Fibroblast of pulmonary artery (primary cell): ENCODE measurements around the gene OSBPL1A.

Experiments used
- DNase-seq: peaks from one replicate; pipeline ENCODE4 v3.0.0-alpha.2; 2010; ENCODE audit warnings: low read depth
- H3K4me3 ChIP-seq: replicated peaks from 2 replicates; pipeline ENCODE4 v1.5.1; 2011; ENCODE audit warnings: low read depth, mild to moderate bottlenecking, control low read depth, low read length, moderate library complexity
- TF ChIP-seq, protein P1 (sequence below): IDR thresholded peaks from 2 replicates; pipeline ENCODE4 v1.5.1; 2011; ENCODE audit warnings: mild to moderate bottlenecking, control low read depth, low read length, inconsistent platforms; ENCODE audit errors: missing control alignments

The OSBPL1A gene

DNA sequence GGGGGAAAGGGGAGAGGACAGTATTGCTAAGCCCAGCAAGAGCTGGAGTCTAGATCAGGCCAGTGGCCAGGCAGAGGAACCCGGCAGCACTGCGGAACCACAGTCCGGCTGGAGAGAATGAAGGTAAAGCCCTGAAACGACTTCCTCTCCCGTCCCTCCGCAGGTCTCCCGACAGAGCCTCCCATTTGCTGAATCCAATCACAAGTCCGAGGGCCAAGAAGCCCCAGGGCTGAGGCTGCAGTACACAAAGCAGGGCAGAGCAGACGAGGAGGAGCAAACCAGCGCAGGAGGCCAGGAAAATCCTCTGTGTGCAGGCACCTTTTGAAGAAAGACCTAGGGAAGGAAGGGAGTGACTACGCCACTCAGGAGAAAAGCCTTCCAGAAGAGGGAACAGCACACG, 104.4 kb downstream of the OSBPL1A start:
- no peak overlapping the region for H3K4me3 ChIP-seq
- TF ChIP-seq, protein P1, sequence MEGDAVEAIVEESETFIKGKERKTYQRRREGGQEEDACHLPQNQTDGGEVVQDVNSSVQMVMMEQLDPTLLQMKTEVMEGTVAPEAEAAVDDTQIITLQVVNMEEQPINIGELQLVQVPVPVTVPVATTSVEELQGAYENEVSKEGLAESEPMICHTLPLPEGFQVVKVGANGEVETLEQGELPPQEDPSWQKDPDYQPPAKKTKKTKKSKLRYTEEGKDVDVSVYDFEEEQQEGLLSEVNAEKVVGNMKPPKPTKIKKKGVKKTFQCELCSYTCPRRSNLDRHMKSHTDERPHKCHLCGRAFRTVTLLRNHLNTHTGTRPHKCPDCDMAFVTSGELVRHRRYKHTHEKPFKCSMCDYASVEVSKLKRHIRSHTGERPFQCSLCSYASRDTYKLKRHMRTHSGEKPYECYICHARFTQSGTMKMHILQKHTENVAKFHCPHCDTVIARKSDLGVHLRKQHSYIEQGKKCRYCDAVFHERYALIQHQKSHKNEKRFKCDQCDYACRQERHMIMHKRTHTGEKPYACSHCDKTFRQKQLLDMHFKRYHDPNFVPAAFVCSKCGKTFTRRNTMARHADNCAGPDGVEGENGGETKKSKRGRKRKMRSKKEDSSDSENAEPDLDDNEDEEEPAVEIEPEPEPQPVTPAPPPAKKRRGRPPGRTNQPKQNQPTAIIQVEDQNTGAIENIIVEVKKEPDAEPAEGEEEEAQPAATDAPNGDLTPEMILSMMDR = no peak
- DNase-seq = no peak

DNA sequence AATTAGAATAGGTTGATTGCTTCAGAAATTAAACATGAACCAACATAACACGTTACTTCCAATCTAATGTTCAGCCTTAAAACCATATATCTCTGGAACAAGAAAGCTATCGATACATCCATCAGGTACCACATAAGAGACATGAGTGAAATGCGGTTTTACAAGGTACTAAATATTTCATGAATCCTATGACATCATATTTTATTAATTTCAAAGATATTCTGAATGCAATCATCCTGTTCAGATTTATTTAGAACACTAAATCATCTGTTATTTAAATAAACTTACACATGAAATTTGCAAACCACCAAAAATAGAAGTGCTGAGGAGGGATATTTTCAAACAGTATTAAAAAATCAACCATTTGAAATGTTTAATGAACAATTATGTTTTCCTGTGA, 119.0 kb downstream of the OSBPL1A start:
- TF ChIP-seq, protein P1 = no peak
- DNase-seq = no peak
- H3K4me3 ChIP-seq = no peak overlapping the region

DNA sequence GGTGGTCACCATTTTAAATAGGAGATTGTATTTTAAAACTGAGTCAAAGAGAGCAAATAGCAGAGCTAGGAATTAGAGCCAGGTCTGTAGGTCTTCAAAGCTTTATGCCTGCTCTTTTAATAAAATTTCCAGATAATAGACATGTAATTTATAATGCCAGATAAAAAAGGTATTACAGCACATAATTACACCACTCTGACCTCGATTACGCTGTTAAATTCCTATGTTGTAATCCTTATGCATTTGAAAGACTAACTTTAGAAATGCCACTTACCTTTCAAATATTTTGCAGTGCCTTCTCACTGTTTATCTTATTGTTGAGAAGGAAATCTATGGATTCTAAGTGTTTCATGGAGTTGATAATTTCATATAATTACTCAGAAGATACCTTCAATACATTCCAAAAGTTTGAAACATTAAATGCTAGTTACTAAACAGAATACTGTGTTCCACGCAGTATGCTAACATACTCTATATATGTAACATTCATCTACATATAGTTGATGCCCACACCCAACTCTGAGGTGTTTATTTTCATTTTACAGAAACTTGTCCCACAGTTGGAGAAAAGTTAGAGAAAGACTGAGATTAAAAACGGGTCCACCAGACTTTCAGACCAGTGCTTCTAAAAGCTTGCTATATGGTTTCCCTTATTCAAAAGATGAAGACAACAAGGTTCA, 120.0 kb downstream of the OSBPL1A start:
- H3K4me3 ChIP-seq = no peak overlapping the region
- no peak for DNase-seq
- TF ChIP-seq, protein P1 = no peak

DNA sequence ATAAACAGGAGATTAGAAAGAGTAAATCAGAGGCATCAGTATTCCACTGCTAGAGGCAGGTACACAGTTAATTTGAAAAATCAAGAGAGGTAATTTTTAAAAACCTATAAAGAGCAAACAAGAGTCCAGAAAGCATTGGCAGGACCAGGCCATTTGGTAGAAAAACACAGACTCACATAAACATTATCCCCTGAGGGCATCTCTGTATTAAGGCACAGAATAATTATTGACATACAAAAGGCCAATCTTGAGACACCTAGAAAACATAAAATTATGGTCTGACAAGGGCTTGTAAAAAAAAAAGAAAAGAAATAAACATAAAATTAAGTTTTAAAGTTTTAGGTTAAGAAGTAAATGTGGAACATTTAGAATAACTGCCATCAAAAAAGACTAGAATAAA, 120.6 kb downstream of the OSBPL1A start:
- TF ChIP-seq, protein P1 = no peak
- DNase-seq = no peak
- H3K4me3 ChIP-seq = no peak overlapping the region

DNA sequence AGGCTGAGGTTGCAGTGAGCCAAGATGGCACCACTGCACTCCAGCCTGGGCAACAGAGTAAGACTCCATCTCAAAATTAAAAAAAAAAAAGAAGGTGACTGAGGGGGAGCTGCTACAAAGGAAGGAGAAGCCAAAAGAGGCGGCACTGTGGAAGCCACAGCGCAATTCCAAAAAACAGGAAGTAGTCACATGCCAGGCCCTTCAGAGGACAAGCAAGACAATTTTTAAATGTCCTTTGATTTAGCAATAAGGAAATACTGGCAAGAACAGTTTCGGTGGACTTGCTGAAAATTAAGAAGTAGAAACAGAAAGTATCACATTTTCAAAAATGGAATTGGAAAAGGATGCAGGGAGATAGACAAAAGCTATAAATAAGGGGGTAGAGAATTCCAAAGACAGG, 122.8 kb downstream of the OSBPL1A start:
- TF ChIP-seq, protein P1 = no peak
- DNase-seq = no peak
- no peak overlapping the region for H3K4me3 ChIP-seq

DNA sequence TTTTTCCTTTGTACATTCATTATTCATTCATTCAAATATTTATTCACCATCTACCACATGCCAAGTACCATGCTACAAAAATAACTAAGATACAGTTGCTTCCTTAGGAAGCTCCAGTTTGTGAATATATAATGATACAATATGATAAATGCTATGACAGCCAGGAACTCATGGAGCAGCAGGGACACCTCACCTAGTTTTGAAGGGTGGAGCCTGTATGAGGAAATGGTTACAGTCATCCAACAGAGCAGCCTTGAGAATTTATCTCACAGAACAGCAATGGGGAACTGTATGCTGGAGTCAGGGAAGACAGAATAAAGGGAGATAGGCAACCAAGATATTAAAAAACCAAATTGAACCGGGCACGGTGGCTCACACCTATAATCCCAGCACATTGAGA, 124.0 kb downstream of the OSBPL1A start:
- H3K4me3 ChIP-seq = no peak overlapping the region
- TF ChIP-seq, protein P1 = no peak
- DNase-seq = no peak

DNA sequence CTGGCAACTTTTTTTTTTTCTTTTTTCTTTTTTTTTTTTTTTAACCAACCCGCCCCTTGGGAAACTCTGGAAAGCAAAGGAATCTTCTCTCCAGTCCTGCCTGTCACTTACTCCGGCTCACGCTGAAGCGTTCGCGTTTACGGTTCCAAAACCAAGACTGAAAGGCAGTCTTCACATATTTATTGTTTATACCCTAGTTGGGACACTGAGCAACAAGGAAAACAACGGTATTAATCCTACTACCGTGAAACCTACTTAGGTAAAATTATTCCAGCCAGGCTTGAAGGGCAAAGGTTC, 125.4 kb downstream of the OSBPL1A start:
- peak overlapping the region; percentile 74 for H3K4me3 ChIP-seq
- DNase-seq = no peak
- TF ChIP-seq, protein P1 = no peak
